RKO (cell line): Measurements from ENCODE around the gene KIAA1958.
A peak's percentile ranks its signal among the peaks of the same experiment; 100 is the strongest.

Experiments used
- DNase-seq: peaks from one replicate; pipeline ENCODE4 v3.0.0-alpha.2; 2016; ENCODE audit warnings: low spot score

Gene KIAA1958, protein sequence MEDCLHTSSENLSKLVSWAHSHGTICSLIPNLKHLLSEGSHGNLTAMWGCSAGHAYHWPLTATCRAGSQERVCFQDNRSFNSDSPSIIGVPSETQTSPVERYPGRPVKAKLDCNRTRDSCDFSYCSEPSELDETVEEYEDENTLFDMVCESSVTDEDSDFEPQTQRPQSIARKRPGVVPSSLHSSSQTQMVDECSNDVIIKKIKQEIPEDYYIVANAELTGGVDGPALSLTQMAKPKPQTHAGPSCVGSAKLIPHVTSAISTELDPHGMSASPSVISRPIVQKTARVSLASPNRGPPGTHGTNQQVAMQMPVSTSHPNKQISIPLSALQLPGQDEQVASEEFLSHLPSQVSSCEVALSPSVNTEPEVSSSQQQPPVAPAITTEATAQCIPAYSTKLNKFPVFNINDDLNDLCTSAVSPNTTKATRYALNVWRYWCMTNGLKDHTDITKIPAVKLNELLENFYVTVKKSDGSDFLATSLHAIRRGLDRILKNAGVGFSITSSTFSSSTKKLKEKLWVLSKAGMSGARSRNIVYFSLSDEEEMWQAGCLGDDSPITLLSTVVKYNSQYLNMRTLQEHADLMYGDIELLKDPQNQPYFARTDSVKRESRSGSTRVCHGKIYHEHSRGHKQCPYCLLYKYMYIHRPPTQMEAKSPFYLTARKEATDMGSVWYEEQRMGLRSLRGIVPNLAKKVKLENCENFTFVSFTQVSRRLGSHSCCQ

GRCh38 chr9:112486221-112487007 is at the start of gene KIAA1958:
Gene KIAA1958, plus strand, starts transcription at chr9:112486827. Its CDS starts 87,254 bp downstream, at chr9:112574081.
- peak; percentile 93 for DNase-seq

DNA sequence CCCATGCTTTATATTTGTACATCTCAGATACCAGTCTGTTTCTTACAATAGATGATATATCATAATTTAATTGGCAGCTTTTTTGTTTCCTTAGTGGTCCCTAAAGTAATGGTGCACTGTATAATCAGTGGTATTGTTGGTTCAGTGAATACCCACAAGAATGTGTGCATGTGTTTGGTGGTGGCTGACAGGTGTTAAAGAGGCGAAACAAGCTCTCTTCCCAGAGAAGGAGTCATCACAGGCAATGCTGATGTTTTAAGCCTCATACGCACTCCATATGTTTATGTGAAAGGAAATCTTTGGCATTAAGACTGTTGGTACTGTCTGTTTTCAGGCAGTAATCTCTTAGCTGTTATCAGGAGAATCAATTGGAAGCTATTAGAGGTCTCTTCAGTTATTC is 49.2 kb upstream of the KIAA1958 start:
- DNase-seq = no peak

DNA sequence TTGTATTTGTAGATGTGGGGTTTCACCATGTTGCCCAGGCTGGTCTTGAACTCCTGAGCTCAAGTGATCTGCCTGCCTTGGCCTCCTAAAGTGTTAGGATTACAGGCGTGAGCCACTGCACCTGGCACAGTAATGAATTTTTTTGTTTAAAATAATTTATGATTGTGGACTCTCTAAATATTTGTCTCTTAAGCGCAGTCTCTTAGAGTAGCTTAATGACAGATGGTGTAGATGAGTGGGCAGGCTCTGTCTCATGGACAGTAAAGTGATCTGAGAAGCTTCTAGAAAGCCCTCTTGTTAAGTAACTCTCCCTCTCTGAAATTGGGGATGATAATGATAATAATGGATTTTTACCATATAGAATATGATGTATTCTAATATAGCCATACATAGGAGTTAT is 47.5 kb upstream of the KIAA1958 start:
- DNase-seq = no peak

DNA sequence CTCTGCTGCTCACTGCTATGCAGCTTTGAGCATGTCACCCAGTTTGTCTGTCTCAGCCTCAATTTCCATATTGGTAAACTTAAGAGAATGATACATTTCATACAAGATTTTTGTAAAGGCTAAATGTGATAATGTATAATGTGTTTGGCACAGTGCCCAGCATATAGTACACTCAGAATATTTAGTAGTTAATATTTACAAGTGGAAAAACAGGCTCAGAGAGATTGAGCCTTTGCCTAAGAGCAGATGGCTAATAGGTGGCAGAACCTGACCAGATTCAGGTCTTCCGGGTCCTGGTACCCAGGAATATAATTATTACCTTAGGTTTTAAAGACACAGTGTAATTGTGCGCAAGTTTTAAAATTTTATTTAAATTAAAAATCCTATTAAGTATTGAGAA is 46.8 kb upstream of the KIAA1958 start:
- DNase-seq = no peak

DNA sequence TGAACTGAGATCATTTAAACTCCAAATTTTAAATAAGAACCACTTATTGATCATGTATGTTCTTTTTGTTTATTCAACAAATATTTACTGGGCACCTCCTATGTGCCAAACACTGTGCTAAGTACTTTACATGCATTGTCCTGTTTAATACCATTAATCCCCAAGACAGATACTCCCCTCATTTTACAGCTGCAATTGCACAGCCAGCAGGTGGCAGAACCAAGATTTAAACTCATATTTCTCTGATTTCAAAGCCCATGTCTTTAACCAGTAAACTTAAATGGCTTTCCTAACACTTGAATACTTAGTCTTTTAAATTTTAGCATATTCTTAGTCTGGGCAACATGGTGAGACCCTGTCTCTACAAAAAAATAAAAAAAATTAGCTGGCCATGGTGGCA is 43.4 kb upstream of the KIAA1958 start:
- DNase-seq = peak; percentile 53

- no peak for DNase-seq
Observed at GRCh38 chr9:112443636-112444035, 43.0 kb upstream of the KIAA1958 start.

DNA sequence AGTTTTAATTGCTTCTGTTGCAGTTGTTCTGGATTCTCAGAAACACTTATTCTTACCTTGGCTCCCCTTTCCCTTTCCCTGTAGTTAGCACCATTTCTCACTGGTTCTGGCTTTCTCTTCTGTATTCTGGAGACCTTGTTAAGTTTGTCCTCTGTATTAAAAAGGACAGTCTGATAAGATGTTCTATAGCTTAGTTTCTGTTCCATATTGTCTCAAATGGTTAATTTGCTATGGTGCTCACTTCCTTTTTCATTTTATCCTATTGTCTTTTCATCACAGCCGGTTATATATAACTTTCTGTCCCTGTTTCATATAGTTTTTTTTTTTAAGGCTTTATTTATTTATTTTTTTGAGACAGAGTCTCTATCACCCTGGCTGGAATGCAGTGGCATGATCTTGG is 41.4 kb upstream of the KIAA1958 start:
- DNase-seq = no peak

DNA sequence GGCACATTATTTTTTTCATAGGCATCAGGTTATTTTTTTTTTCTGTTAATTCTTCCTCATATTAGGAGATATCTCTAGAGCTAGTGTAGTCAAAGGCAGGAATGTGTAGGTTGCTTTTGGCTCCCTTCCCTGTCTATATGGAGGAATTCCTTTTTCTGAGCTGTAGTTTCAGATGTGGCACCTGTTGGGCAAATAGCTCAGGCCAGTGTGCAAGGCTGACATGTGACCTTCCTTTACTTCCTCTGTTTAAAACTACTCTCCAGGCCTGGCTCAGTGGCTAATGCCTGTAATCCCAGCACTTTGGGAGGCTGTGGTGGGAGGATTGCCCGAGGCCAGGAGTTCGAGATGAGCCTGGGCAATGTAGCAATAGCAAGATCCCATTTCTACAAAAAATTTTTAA is 40.5 kb upstream of the KIAA1958 start:
- DNase-seq = no peak

GRCh38 chr9:112446526-112446925 is 40.1 kb upstream of the KIAA1958 start:
- DNase-seq = no peak

DNA sequence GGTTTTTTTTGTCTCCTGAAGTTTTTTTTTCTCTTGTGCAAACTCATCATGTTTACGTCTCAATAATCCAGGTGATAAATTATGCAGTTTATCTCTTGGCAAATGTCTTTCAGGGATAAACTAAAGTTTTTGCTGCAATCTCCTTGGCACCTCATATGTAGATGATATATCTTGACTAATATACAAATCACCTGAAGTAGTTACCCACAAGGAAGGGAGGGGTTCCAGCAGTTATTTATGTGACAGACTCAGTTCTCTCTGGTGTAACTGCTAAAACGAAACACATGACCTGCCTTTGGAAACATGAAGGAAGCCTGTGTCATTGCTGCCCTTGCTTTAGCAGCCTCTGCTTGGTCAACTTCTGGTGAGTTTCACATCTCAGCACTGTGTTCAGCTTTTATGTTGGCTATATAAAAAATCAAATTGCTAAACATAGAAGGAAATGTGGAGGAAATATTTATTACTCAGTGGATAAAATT is 39.3 kb upstream of the KIAA1958 start:
- no peak for DNase-seq

DNA sequence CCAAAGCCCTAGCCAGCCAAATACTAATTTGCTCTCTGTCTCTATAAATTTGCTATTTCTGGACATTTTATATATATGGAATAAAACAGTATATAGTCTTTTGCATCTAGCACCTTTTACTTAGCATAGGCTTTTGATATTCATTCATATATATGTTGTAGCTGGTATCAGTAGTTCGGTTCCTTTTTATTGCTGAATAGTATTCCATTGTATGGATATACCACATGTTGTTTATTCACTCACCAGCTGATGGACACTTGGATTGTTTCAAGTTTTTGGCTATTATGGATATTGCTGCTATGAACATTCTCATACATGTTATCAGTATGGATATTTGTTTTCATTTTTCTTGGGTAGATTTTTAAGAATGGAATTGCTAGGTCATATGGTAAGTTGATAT is 23.8 kb upstream of the KIAA1958 start:
- no peak for DNase-seq

DNA sequence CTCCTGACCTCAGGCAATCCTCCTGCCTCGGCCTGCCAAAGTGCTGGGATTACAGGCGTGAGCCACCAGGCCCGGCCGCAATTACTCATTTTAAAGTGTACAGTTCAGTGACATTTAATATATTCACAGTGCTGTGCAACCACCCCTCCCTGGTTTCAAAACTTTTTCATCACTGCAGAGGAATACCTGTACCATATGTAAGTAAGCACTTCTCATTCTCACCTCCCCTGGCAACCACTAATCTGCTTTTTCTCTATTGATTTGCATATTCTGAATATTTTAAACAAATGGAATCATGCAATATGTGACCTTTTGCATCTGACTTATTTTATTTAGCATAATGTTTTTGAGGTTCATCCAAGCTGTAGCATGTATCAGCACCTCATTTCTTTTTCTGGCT is 21.3 kb upstream of the KIAA1958 start:
- no peak for DNase-seq

DNA sequence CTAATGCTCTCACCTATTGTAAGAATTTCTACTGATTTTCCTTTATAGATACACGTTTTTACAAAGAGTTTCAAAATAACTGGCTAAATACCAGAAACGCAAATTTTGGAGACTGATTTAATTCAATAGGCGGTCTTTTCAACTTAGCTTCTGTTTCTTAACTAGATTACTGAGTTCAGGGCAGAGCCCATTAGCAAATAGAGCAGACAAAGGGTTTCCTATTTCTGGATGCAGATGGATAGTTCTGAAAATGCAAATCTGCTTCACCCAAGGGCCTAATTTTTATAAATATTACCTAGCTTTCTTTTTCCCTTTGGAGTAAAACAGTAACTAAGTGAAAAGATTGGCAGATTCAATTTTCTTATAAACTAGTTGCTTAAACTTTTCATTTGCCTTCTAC is 13.6 kb upstream of the KIAA1958 start:
- DNase-seq = no peak

GRCh38 chr9:112473986-112474385 is 12.6 kb upstream of the KIAA1958 start:
- DNase-seq = no peak

DNA sequence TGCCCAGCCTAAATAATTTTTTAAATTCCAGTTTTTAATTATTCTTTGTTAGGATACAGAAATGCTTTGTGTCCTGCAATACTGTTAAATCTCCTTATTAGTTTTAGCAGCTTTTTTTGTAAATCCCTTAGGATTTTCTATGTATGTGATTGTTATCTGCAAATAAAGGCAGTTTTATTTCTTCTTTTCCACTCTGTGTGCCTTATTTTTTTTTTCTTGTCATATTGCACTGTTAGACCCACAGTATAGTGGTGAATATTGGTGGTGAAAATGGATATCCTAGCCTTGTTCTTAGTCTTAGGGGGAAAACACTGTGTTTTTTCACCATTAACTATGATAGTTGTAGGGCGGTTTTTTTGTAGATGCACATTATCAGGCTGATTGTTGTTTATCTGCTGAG is 11.3 kb upstream of the KIAA1958 start:
- no peak for DNase-seq

DNA sequence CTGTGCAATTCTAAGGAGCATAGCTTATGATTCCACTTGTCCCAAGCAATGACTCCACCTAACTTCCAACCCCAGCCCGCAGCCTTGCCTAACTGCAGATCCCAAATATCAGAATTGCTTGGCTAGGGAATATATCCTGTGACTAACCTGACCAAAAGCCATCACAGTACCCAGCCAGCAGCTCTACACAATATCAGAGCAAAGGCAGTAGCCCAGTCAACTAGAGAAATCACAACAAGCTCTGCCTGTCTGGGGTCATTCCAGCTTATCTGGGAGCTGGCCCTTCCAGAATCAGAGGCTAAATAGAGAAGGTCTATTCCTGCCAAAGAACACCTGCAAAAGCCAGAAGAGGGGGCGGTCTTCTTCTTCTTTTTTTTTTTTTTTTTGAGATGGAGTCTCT is 9.3 kb upstream of the KIAA1958 start:
- no peak for DNase-seq

GRCh38 chr9:112479221-112479620 is 7.4 kb upstream of the KIAA1958 start:
- DNase-seq = no peak

GRCh38 chr9:112484607-112485006 is 2.0 kb upstream of the KIAA1958 start:
- no peak for DNase-seq

DNA sequence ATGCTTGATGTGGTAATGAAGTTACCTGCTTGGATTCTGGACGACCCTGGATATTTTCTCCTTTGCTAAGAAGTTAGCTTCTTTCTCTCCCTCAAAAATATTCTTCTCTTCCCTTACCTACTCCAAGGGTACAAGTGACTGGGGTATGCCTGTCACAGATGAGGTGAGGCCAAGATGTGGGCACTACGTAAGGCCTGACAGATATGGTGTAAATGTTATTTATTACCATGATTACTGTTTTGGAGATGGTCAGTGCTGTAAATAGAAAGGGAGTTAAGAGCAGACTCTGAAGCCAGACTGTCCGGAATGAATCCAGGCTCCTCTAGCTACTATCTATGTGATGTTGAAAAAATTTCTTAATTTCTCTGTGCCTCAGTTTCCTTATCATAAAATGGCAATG is 1.1 kb upstream of the KIAA1958 start:
- no peak for DNase-seq

DNA sequence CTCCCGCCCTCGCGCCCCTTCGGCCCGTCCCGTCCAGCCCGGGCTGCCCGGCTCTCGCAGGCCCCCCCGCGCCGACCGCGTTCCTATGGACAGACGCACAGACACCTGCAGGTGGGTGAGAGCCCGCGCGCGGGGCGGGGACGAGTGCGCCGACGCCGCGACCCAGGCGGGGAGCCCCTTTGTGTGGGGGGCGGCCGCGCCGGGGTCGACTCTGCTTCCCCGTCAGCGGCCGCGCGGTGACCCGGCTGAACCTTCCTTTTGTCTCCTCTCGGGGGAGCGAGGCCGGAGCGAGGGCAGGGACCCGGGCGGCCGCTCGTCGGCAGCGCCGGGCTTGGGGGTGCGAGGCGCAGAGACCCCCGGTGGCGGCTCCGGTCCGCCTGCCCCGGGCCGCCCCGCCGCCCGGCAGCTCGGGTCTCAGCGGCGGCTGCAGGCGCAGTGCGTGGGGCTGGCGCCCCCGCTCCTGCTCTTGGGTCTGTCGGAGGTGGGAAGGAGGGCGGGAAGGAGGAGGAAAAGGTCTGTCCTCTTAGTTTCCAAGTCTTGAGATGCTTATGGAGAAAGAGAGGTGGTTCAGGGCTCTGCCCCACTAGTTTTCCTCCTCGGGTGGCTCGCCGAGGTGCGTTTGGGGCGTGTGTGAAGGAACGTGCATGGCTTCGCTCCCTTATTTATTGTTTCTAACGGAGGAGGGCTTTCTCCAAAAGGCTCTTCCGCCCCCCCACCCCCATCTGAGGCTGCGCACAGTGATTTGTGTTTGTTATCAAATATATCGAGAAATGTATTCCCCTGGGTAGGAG is 576 bp downstream of the KIAA1958 start:
- peak; percentile 78 for DNase-seq

DNA sequence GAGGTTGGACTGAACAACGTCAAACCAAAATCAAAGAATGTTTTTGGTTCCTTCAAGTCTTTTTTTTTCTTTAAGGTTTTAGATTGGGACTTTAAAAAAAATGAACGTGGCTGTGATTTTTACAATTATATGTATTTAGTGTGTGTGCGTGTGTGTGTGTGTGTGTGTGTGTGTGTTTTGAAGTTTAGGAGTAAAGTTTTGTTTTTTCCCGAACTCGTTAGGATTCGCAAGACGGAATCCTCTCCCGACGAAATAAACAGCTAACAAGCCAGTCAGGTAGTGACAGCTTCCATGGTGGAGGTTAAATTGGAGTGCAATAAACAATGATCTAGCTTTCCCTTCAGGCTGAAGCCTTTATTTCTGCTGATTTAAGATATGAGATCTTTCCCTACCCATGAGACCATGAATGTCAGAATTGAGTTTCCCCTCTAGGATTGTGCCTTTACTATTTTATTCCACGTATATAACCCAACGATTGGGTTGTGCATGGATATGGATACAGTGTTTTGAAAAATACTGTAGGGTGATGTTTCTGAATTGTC is 1.2 kb downstream of the KIAA1958 start:
- DNase-seq = peak; percentile 54
